ENCODE measurements around the gene GSPT2.

- TF ChIP-seq CTCF (IDR thresholded peaks at IDR 0.05), result no peak
- no peak for TF ChIP-seq POLR2AphosphoS5 (IDR thresholded peaks at IDR 0.05)
Observed at GRCh38 chrX:51759055-51759839, 16.0 kb downstream of the GSPT2 start.
